Osteoblast (primary cell): ENCODE data around the gene RELB. TPM values are rescaled to one million over a fixed set of nuclear protein-coding genes. Genes with fewer than 3 reads are reported as not detected.

Source experiments
- DNase-seq: peaks from one replicate; pipeline ENCODE4 v3.0.0; 2011; ENCODE audit warnings: low spot score, mixed read lengths; ENCODE audit not compliant: insufficient read length; ENCODE audit errors: missing footprints
- H2AFZ ChIP-seq: 2 replicates; pipeline ENCODE4 v1.6.0; 2011; ENCODE audit warnings: mild to moderate bottlenecking, low read length
- H3K27ac ChIP-seq: 2 replicates; pipeline ENCODE4 v1.5.1; 2011; ENCODE audit warnings: mild to moderate bottlenecking, low read depth, low read length, moderate library complexity
- H3K27me3 ChIP-seq: 2 replicates; pipeline ENCODE4 v1.6.0; 2012; ENCODE audit warnings: mild to moderate bottlenecking, control low read depth, inconsistent platforms, low read length, moderate library complexity; ENCODE audit not compliant: insufficient read depth
- H3K36me3 ChIP-seq: 2 replicates; pipeline ENCODE4 v1.5.1; 2011; ENCODE audit warnings: mild to moderate bottlenecking, low read length, control low read depth, moderate library complexity; ENCODE audit not compliant: insufficient read depth
- H3K4me1 ChIP-seq: 2 replicates; pipeline ENCODE4 v1.5.1; 2011; ENCODE audit warnings: mild to moderate bottlenecking, low read length, control low read depth, moderate library complexity; ENCODE audit not compliant: insufficient read depth
- H3K4me2 ChIP-seq: 2 replicates; pipeline ENCODE4 v1.6.0; 2011; ENCODE audit warnings: mild to moderate bottlenecking, low read length; ENCODE audit not compliant: insufficient read depth
- H3K4me3 ChIP-seq: fragments of 200-600 bp; sonication (generic); 3 replicates; pipeline ENCODE4 v1.5.1; 2012; ENCODE audit warnings: mild to moderate bottlenecking, low read length, inconsistent platforms; ENCODE audit not compliant: insufficient read depth
- H3K79me2 ChIP-seq: 2 replicates; pipeline ENCODE4 v1.6.0; 2012; ENCODE audit warnings: mild to moderate bottlenecking, low read length, control low read depth, inconsistent platforms; ENCODE audit not compliant: insufficient read depth
- H3K9me3 ChIP-seq: 2 replicates; pipeline ENCODE4 v1.5.1; 2011; ENCODE audit warnings: low read depth, low read length, control low read depth
- H4K20me1 ChIP-seq: 2 replicates; pipeline ENCODE4 v1.6.0; 2012; ENCODE audit warnings: mild to moderate bottlenecking, low read length, control low read depth; ENCODE audit not compliant: insufficient read depth
- CTCF ChIP-seq: IDR thresholded peaks from 2 replicates; pipeline ENCODE4 v1.5.1; 2011; ENCODE audit warnings: mild to moderate bottlenecking, low read depth, low read length, moderate library complexity; ENCODE audit errors: extremely low read depth
- total RNA-seq: library from RNA; depleted of rRNA; stranded (reverse); fragments of >200 nt; gene quantifications from 2 replicates; pipeline ENCODE4 v1.2.3, GENCODE V29; 2012

RELB gene
- total RNA-seq, 1 donor: 9.8 TPM

GRCh38 chr19:44974857-44975256 lies 26.4 kb upstream of the RELB start:
- DNase-seq: no peak
- no peaks in the 10 kb centered on the region for H3K9me3 ChIP-seq
- H3K27ac ChIP-seq: no peak overlapping the region
- H3K4me2 ChIP-seq: no peak overlapping the region
- H4K20me1 ChIP-seq: peaks cover 4% of the 10 kb centered on the region
- peaks cover 64% of the 10 kb centered on the region for H3K36me3 ChIP-seq
- no peaks in the 10 kb centered on the region for H3K27me3 ChIP-seq
- H3K4me3 ChIP-seq: no peak overlapping the region
- no peaks in the 10 kb centered on the region for H3K4me1 ChIP-seq
- H2AFZ ChIP-seq: no peak overlapping the region
- no peak for TF ChIP-seq CTCF
- H3K79me2 ChIP-seq: peaks cover 6% of the 10 kb centered on the region

- Histone ChIP-seq H3K79me2 (peaks cover 1% of the 10 kb centered on the region), H2AFZ (no peak overlapping the region), H3K4me1 (no peaks in the 10 kb centered on the region), H4K20me1 (peaks cover 4% of the 10 kb centered on the region), H3K27ac (no peak overlapping the region), H3K4me2 (no peak overlapping the region), H3K36me3 (peaks cover 65% of the 10 kb centered on the region), H3K4me3 (no peak overlapping the region), H3K9me3 (no peaks in the 10 kb centered on the region), H3K27me3 (no peaks in the 10 kb centered on the region)
- no peak for TF ChIP-seq CTCF
- peak; percentile 23 for DNase-seq
Measured at GRCh38 chr19:44975444-44975843, 25.8 kb upstream of the RELB start.

GRCh38 chr19:44984005-44984404 lies 17.3 kb upstream of the RELB start:
- Histone ChIP-seq H3K4me1 (no peaks in the 10 kb centered on the region), H3K4me2 (no peak overlapping the region), H3K79me2 (no peaks in the 10 kb centered on the region), H3K27ac (no peak overlapping the region), H4K20me1 (peaks cover 3% of the 10 kb centered on the region), H3K9me3 (no peaks in the 10 kb centered on the region), H2AFZ (no peak overlapping the region), H3K4me3 (no peak overlapping the region), H3K36me3 (peaks cover 41% of the 10 kb centered on the region), H3K27me3 (no peaks in the 10 kb centered on the region)
- TF ChIP-seq CTCF: no peak
- no peak for DNase-seq

GRCh38 chr19:44985445-44985844 lies 15.8 kb upstream of the RELB start:
- Histone ChIP-seq H3K36me3 (peaks cover 36% of the 10 kb centered on the region), H2AFZ (no peak overlapping the region), H3K4me1 (no peaks in the 10 kb centered on the region), H3K9me3 (no peaks in the 10 kb centered on the region), H3K27ac (no peak overlapping the region), H4K20me1 (peaks cover 7% of the 10 kb centered on the region), H3K79me2 (no peaks in the 10 kb centered on the region), H3K4me3 (no peak overlapping the region), H3K4me2 (no peak overlapping the region), H3K27me3 (no peaks in the 10 kb centered on the region)
- peak; percentile 84 for DNase-seq
- TF ChIP-seq CTCF: no peak
